NCI-H460 (cell line): ENCODE results near the gene AKR1C1. TPM values are rescaled to one million over a fixed set of nuclear protein-coding genes. Genes with fewer than 3 reads are reported as not detected.
"Not testable (repeated sequence)": the region's sequence is repeated elsewhere in the genome, so short reads cannot be mapped to it uniquely, and the experiment has no call there.

Experiments
- DNase-seq: peaks from one replicate; pipeline ENCODE4 v3.0.0-alpha.2; 2016; ENCODE audit warnings: low read depth; ENCODE audit errors: extremely low read depth
- total RNA-seq: library from RNA; depleted of rRNA; stranded (reverse); fragments of >200 nt; shearing (Covaris generic); gene quantifications from 2 replicates; pipeline ENCODE4 v1.2.3, GENCODE V29; 2014

The AKR1C1 gene
- total RNA-seq, 1 experiment from 2014 or later = 1,182 TPM

DNA sequence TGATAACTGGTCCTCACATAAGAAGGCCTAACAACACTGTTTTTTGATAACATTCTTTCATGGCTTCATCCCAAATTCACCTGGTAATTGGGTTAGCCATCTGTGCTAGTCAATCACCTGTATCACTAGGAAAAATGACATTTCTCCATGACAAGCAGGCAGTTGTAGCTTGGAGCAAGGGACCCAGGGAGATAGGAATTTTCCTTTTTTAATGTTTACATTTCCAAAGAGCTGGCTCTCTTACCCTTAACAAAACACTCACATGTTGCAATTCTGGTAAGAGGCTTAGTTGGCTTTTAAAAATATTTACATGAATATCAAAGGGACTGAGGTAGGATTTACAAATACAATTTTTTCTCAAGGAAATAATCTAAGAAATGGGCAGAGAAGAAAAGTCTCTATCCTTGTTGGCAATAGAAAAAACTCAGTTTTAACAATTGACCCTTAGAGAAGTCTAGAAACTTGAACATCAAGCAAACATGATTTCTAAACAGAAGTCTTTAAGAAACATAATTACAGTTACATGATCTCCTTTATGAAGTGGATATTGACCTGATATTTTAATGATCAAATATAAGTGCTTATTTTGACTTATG is 16.1 kb upstream of the AKR1C1 start:
- no peak for DNase-seq

GRCh38 chr10:4947635-4948596 is 15.3 kb upstream of the AKR1C1 start:
- DNase-seq = peak; percentile 79

- DNase-seq = not testable (repeated sequence)
Observed at GRCh38 chr10:4951512-4952162, 11.6 kb upstream of the AKR1C1 start.

- no peak for DNase-seq
Observed at GRCh38 chr10:4953405-4953804, 9.8 kb upstream of the AKR1C1 start.

DNA sequence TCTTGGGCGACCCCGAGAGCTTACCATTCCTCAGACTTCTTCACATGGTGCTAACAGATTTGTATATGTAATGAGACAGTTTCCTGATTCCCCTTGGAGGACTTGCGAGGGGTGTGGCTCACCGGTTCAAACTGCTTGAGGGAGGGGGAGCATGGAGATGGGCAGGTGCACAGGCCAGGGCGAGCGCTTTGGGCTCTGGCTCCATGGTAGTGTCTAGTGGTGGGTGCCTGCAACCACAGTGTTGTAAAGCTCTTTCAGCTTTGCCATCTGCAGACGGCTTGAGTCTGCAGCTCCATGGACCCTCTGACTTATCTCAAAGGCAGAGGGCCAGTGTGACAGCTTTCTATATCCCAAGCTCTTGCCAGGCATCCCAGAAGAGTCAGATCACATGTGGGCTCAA is 7.1 kb upstream of the AKR1C1 start:
- not testable (repeated sequence) for DNase-seq

DNA sequence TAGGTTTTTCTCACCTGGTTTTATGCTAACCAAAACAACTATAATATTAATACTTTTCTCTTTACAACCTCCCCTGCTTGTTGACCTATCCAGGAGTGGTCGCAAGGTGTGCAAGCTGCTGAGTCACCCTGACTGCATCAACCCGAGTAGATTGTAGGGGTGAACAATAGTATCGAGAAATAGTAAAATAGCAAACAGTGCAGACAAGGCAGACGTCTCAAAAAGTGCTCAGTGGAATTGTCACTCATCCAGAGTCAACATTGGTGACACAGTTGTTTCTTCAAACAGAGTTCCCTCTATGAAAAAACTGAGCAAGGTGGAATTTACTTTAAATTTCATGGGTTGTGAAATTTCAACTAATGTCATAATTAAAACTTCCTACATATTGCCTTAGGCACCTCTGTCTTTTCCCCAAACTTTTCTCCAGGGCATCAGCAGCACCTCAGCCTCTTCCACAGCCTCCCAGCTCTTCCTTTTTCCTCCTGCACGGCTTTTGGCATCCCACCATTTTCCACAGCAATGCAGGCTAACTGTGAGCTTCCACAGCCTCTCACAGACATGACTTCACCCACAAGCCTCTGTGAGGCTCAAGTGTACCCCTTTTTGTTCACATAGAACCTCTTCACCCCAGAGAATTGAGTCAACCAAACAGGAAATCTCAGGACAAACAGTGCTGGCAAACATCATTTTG is 6.1 kb upstream of the AKR1C1 start:
- DNase-seq = not testable (repeated sequence)

DNA sequence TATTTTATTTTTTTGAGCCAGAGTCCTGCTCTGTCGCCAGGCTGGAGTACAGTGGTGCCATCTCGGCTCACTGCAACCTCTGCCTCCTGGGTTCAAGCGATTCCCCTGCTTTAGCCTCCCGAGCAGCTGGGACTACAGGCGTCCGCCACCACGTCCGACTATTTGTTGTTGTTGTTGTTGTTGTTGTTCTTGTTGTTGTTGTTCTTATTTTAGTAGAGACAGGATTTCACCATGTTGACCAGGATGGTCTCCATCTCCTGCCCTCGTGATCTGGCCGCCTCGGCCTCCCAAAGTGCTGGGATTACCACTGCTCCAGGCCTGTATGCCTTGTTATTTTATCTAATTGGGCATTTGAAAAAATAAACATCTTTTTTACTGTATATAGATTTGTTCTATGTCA is 1.7 kb upstream of the AKR1C1 start:
- not testable (repeated sequence) for DNase-seq

DNA sequence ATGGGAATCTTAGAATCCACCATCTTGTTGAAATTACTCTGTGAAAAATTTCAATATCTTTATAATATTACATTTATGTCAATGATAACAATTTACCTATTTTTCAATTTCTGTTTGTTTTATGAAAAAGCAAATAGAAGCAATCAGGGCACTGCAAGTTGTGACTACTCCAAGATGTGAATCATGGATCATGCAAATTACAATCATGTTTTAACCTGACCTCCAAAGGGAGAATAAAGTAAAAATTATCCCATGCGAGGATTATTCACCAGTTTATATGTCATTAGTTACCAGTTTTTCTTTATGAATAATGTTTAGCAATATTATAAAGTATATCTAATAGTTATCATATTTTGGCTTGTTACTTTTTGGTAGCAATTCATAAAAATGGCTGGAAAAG is 907 bp upstream of the AKR1C1 start:
- DNase-seq = not testable (repeated sequence)

- not testable (repeated sequence) for DNase-seq
Observed at GRCh38 chr10:4963815-4964154, 570 bp downstream of the AKR1C1 start.

- DNase-seq = not testable (repeated sequence)
Observed at GRCh38 chr10:4965763-4966162, 2.5 kb downstream of the AKR1C1 start.

DNA sequence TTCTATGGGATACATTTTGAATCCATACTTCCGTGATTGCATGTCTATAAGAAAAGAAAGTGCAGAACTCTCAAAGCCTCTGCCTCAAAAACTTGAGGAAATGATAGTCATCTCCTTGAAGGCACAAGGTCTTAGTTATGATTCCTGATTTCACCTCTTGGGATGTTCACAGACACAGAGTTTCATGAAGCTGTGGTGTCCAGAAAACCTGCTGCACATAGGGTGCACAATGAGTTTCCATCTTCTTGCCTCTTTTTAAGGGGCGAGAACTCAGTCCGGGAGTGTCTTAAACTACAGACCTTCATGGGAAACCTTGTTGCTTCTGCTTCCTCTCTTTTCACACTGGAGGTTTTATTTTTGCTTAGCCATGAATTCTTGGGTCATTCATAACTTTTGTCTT is 4.0 kb downstream of the AKR1C1 start:
- DNase-seq = not testable (repeated sequence)

DNA sequence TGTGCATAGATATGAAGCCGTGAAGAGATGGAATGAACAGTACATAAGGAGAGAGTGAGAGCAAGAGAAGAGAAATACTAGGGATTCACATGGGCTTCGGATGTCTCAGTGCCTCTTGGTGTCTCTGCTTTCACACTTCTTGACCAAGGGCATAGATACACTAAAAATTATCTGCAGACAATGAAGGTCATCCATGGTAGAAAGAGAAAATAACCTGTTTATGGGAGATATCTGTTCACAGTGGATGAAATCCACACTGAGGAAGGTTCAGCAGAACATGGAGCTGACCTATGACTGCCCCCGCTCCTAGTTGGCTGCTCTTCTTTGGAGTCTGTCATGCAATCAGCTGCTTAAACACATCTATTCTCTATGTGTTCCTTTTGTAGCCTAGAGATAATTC is 6.1 kb downstream of the AKR1C1 start:
- DNase-seq = not testable (repeated sequence)

- DNase-seq = not testable (repeated sequence)
Observed at GRCh38 chr10:4970362-4970761, 7.1 kb downstream of the AKR1C1 start.

GRCh38 chr10:4972369-4973142 is 9.3 kb downstream of the AKR1C1 start:
- not testable (repeated sequence) for DNase-seq

DNA sequence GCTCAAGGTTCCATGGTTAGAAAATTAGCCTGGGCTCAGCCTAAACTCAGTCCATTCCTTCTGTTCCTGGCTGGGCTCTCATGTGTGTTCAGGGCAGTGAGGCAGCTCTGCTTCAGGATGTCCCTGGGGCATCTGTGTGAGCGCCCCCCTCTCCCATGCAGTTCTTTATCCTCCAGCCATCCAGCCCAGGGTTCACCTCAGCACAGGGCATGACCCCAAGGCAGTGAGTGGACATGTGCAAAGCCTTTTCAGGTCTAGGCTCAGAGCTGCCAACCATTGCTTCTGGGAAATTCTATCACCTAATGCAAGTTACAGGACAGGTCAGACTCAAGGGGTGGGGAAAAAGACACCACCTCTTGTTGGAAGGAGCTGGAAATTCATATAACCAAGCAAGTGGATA is 10.1 kb downstream of the AKR1C1 start:
- DNase-seq = not testable (repeated sequence)

DNA sequence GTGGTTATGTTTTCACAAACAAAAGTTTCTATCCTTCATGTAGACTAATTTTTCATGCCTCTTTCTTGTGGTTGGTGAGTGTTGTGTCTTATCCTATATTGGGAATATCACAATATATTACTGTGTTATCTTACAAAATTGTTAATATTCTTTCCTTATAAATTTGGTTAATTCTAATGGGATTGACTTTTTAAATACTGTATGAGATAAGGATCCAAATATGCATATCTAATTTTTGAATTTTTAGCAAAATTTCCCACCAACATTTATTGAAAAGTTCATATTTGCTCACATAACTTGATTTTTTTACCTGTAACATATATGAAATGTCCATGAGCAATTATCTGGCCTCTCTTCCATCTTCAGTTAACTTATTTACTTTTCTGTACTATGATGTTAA is 11.2 kb downstream of the AKR1C1 start:
- DNase-seq = not testable (repeated sequence)

- no peak for DNase-seq
Observed at GRCh38 chr10:4977025-4977424, 13.8 kb downstream of the AKR1C1 start.

DNA sequence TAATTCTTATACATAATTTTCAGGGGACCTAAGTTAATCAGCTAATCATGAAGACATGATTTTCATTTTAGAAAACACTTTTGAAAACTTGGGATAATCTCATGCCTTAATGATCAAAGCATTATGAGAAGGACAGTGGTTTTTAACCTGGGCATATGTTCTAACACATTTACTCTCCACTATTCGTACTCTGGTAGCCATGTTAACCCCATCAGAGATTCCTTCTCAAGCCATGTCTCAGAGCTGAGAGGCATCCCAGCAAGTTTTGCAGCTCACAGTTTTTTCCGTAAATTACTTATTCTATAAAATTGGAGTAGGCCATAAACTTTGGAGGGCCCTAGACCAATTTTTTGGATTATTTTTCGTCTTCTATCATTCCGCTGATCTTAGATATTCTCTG is 15.7 kb downstream of the AKR1C1 start:
- DNase-seq = no peak

- no peak for DNase-seq
Observed at GRCh38 chr10:4980793-4981192, 17.6 kb downstream of the AKR1C1 start.
